Keratinocyte (primary cell): Measurements from ENCODE around the gene RASSF1. TPM values are rescaled to one million over a fixed set of nuclear protein-coding genes. Genes with fewer than 3 reads are reported as not detected.

Source experiments
- DNase-seq: peaks from one replicate; pipeline ENCODE4 v3.0.0-alpha.2; 2011; ENCODE audit warnings: low read depth, missing footprints, low spot score
- FAIRE-seq: peaks from 2 replicates; lab custom pipeline; 2011; peaks lifted over from hg19 to GRCh38; lab: Jason Lieb, UNC
- H2AFZ ChIP-seq: 2 replicates; pipeline ENCODE4 v1.6.0; 2012; ENCODE audit warnings: low read length, control low read depth, inconsistent platforms; ENCODE audit not compliant: control insufficient read depth
- H3K27ac ChIP-seq: 2 replicates; pipeline ENCODE4 v1.5.1; 2011; ENCODE audit warnings: low read length; ENCODE audit not compliant: control insufficient read depth, insufficient read depth
- H3K27me3 ChIP-seq: 3 replicates; pipeline ENCODE4 v1.6.0; 2011; ENCODE audit warnings: low read length; ENCODE audit not compliant: control insufficient read depth, insufficient read depth; ENCODE audit errors: extremely low read depth
- H3K36me3 ChIP-seq, 2 experiments: 2 replicates in 1 of 2; 3 replicates in 1 of 2; pipeline ENCODE4 v1.5.1; 2011; ENCODE audit warnings: low read length in 2 of 2, mild to moderate bottlenecking in 1 of 2; ENCODE audit not compliant: control insufficient read depth in 2 of 2, insufficient read depth in 2 of 2; ENCODE audit errors: extremely low read depth in 1 of 2
- H3K4me1 ChIP-seq: 3 replicates; pipeline ENCODE4 v1.5.1; 2011; ENCODE audit warnings: low read length; ENCODE audit not compliant: control insufficient read depth, insufficient read depth; ENCODE audit errors: extremely low read depth
- H3K4me2 ChIP-seq: 3 replicates; pipeline ENCODE4 v1.6.0; 2011; ENCODE audit warnings: low read depth, low read length; ENCODE audit not compliant: control insufficient read depth, insufficient read depth; ENCODE audit errors: extremely low read depth
- H3K4me3 ChIP-seq, 3 experiments: fragments of 200-600 bp in 1 of 3; sonication (generic) in 1 of 3; 2 replicates in 2 of 3; 3 replicates in 1 of 3; pipeline ENCODE4 v1.5.1; 2011 to 2016; ENCODE audit warnings: low read length in 3 of 3, mild to moderate bottlenecking in 3 of 3, control low read depth in 2 of 3, inconsistent platforms in 1 of 3, low read depth in 1 of 3, mixed read lengths in 1 of 3, mixed run types in 1 of 3, moderate library complexity in 1 of 3; ENCODE audit not compliant: control insufficient read depth in 2 of 3, insufficient read depth in 2 of 3; ENCODE audit errors: extremely low read depth in 1 of 3
- H3K79me2 ChIP-seq: 2 replicates; pipeline ENCODE4 v1.6.0; 2012; ENCODE audit warnings: low read length; ENCODE audit not compliant: control insufficient read depth, insufficient read depth
- H3K9ac ChIP-seq: 3 replicates; pipeline ENCODE4 v1.6.0; 2011; ENCODE audit warnings: low read length; ENCODE audit not compliant: control insufficient read depth, insufficient read depth; ENCODE audit errors: extremely low read depth
- H3K9me1 ChIP-seq: 3 replicates; pipeline ENCODE4 v1.6.0; 2011; ENCODE audit warnings: low read length; ENCODE audit not compliant: control insufficient read depth, insufficient read depth; ENCODE audit errors: extremely low read depth
- H3K9me3 ChIP-seq: 2 replicates; pipeline ENCODE4 v1.5.1; 2012; ENCODE audit warnings: low read depth, low read length; ENCODE audit not compliant: control insufficient read depth
- H4K20me1 ChIP-seq: 3 replicates; pipeline ENCODE4 v1.6.0; 2011; ENCODE audit warnings: low read length; ENCODE audit not compliant: control insufficient read depth, insufficient read depth; ENCODE audit errors: extremely low read depth
- EZH2 ChIP-seq: IDR thresholded peaks from one replicate; pipeline ENCODE4 v1.6.1; 2012; ENCODE audit warnings: inconsistent platforms, mild to moderate bottlenecking, low read length, moderate library complexity
- dilution Hi-C: fragments of 300-500 bp; cut with MboI; formaldehyde crosslinking; loops from one replicate; pipeline ENCODE4 v1.7.0; 2020; ENCODE audit warnings: low sequenced_read_pairs; ENCODE audit not compliant: extremely low pct_ligation_motif_present
- polyA plus RNA-seq, 5 experiments: library from polyadenylated mRNA; depleted of rRNA in 3 of 5; stranded (reverse) in 3 of 5; stranded (forward) in 1 of 5; unstranded in 1 of 5; fragments of >200 nt; gene quantifications; 1 replicate in 1 of 5; 2 replicates in 3 of 5; 3 replicates in 1 of 5; pipeline versions ENCODE4 v1.2.1 to v1.2.3, GENCODE V29; 2011 to 2012; ENCODE audit warnings: missing spikeins in 2 of 5, low read depth in 1 of 5, low replicate concordance in 1 of 5
- TF ChIP-seq, protein P1 (sequence below), 3 experiments: IDR thresholded peaks in 1 of 3; conservative IDR thresholded peaks in 1 of 3; optimal IDR thresholded peaks in 1 of 3; 2 replicates in 2 of 3; 3 replicates in 1 of 3; pipeline versions ENCODE3 to v1.5.1; 2011; ENCODE audit warnings: low read length in 3 of 3, mild to moderate bottlenecking in 3 of 3, moderate library complexity in 2 of 3, control low read depth in 1 of 3, inconsistent platforms in 1 of 3; ENCODE audit not compliant: insufficient read depth in 2 of 3; ENCODE audit errors: extremely low read depth in 1 of 3

Gene RASSF1
- polyA plus RNA-seq, 1 donor (not counting 4 experiments of a cell fraction or from before 2014, with no cell fraction given): 28.5 TPM

DNA sequence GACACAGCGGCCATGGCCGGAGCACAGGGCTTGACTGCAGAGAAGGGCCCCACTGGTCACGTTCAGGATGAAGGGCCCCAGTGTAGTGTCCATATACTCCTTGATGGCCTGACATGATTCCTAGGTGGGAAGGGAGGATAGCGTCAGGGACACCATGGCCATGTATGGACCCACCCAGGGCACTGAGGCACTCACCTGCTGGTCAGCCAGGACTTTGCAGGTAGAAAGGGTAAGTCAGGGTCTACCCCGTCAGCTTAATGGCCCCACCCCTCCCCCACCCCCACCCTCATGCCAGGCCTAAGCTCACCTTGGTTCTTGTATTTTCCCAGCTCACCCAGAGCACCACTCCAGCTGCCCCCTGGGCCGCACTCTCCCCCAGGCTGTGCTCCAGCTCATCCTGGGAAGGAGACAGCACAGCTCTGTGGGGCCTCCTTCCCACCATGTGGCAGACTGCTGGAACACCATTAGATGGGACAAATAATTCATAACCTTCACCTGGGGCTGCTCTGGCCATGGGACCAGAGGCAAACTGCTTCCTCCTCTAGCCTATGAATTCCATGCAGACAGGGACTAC, 39.9 kb downstream of the RASSF1 start:
- no peak overlapping the region for H2AFZ ChIP-seq
- H3K27ac ChIP-seq: peak overlapping the region; percentile 97
- peak overlapping the region in 2 of 3 experiments; percentile 48 to 67 for H3K4me3 ChIP-seq

DNA sequence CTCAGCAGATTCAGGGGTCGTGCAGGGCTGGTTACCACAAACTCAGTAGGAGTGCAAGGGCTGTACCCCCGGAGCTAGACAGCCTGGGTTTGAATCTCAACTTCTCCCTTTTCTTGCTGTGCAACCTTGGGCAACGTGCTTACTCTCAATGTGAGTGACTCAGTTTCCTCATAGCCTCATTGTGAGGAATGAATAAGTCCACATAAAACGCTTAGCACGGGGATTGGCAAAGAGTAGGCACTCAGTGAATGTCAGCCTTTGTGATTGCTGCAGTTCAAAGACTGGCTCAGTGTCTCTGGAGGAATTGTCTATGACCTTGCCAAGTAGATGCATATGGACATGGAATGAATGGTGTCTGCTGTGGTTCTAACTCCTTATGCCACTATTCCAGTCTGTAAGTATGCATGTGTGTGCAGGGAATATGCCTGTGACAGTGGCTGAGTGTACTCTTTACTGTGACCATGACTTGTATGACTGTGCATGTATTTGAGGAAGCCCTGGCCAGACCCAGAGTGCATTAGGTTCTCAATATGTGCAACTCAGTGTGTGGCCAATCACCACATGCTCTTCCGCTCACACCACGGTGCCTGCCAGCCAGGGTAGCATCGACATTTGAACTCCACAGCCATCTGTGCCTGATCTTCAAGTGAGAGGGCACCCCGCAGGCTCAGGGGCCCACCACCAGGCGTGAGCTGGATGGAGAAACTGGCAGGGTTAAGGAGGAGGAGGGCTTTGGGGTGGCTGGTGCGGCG, 40.5 kb downstream of the RASSF1 start:
- peaks cover 0 to 4% of the 10 kb centered on the region in 2 experiments for H3K36me3 ChIP-seq
- peak overlapping the region; percentile 13 to 67 (median 48) for H3K4me3 ChIP-seq
- H3K4me1 ChIP-seq: peaks cover 39% of the 10 kb centered on the region
- H4K20me1 ChIP-seq: no peaks in the 10 kb centered on the region
- no peaks in the 10 kb centered on the region for H3K27me3 ChIP-seq
- no peaks in the 10 kb centered on the region for H3K9me3 ChIP-seq
- dilution Hi-C loops: no loop called here
- H3K4me2 ChIP-seq: peak overlapping the region; percentile 79
- peaks cover 9% of the 10 kb centered on the region for H3K79me2 ChIP-seq
- TF ChIP-seq, protein P1, sequence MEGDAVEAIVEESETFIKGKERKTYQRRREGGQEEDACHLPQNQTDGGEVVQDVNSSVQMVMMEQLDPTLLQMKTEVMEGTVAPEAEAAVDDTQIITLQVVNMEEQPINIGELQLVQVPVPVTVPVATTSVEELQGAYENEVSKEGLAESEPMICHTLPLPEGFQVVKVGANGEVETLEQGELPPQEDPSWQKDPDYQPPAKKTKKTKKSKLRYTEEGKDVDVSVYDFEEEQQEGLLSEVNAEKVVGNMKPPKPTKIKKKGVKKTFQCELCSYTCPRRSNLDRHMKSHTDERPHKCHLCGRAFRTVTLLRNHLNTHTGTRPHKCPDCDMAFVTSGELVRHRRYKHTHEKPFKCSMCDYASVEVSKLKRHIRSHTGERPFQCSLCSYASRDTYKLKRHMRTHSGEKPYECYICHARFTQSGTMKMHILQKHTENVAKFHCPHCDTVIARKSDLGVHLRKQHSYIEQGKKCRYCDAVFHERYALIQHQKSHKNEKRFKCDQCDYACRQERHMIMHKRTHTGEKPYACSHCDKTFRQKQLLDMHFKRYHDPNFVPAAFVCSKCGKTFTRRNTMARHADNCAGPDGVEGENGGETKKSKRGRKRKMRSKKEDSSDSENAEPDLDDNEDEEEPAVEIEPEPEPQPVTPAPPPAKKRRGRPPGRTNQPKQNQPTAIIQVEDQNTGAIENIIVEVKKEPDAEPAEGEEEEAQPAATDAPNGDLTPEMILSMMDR (optimal IDR thresholded peaks at IDR 0.05 in 1 of 3, IDR thresholded peaks at IDR 0.05 in 1 of 3, conservative IDR thresholded peaks at IDR 0.05 in 1 of 3; ENCODE audit: extremely low read depth in 1 of 3, insufficient read depth in 2 of 3, low read length in 3 of 3): no peak
- TF ChIP-seq EZH2: no peak
- H3K27ac ChIP-seq: peak overlapping the region; percentile 97
- DNase-seq: no peak
- H3K9ac ChIP-seq: peak overlapping the region; percentile 76
- H2AFZ ChIP-seq: peak overlapping the region; percentile 7
- peak; percentile 97 for FAIRE-seq
- peaks cover 5% of the 10 kb centered on the region for H3K9me1 ChIP-seq

More for the DNA sequence above, 39.9 kb downstream of the RASSF1 start:
- Histone ChIP-seq H3K9ac (peak overlapping the region; percentile 76), H3K4me1 (peaks cover 39% of the 10 kb centered on the region), H3K36me3 (peaks cover 0 to 4% of the 10 kb centered on the region in 2 experiments), H3K9me1 (peaks cover 5% of the 10 kb centered on the region), H3K27me3 (no peaks in the 10 kb centered on the region), H3K4me2 (peak overlapping the region; percentile 79), H3K9me3 (no peaks in the 10 kb centered on the region), H3K79me2 (peaks cover 9% of the 10 kb centered on the region), H4K20me1 (no peaks in the 10 kb centered on the region)
- FAIRE-seq (no peak), DNase-seq (no peak)
- TF ChIP-seq, protein P1 (optimal IDR thresholded peaks at IDR 0.05 in 1 of 3, IDR thresholded peaks at IDR 0.05 in 1 of 3, conservative IDR thresholded peaks at IDR 0.05 in 1 of 3; ENCODE audit: extremely low read depth in 1 of 3, insufficient read depth in 2 of 3, low read length in 3 of 3): no peak
- no peak for TF ChIP-seq EZH2
- dilution Hi-C loops: no loop called here
